ENCODE data around the gene FNIP2.
"Not testable (repeated sequence)": the region's sequence is repeated elsewhere in the genome, so short reads cannot be mapped to it uniquely, and the experiment has no call there.

Gene FNIP2

GRCh38 chr4:158788516-158788915, 19.7 kb downstream of the FNIP2 start:
- TF ChIP-seq, protein P1, sequence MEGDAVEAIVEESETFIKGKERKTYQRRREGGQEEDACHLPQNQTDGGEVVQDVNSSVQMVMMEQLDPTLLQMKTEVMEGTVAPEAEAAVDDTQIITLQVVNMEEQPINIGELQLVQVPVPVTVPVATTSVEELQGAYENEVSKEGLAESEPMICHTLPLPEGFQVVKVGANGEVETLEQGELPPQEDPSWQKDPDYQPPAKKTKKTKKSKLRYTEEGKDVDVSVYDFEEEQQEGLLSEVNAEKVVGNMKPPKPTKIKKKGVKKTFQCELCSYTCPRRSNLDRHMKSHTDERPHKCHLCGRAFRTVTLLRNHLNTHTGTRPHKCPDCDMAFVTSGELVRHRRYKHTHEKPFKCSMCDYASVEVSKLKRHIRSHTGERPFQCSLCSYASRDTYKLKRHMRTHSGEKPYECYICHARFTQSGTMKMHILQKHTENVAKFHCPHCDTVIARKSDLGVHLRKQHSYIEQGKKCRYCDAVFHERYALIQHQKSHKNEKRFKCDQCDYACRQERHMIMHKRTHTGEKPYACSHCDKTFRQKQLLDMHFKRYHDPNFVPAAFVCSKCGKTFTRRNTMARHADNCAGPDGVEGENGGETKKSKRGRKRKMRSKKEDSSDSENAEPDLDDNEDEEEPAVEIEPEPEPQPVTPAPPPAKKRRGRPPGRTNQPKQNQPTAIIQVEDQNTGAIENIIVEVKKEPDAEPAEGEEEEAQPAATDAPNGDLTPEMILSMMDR (IDR thresholded peaks at IDR 0.05; ENCODE audit: control insufficient read depth, extremely low read depth, insufficient read depth): no peak
- no peak for DNase-seq (ENCODE audit: low read depth)
- no peak overlapping the region for H3K4me3 ChIP-seq (ENCODE audit: low read depth, low read length)

DNA sequence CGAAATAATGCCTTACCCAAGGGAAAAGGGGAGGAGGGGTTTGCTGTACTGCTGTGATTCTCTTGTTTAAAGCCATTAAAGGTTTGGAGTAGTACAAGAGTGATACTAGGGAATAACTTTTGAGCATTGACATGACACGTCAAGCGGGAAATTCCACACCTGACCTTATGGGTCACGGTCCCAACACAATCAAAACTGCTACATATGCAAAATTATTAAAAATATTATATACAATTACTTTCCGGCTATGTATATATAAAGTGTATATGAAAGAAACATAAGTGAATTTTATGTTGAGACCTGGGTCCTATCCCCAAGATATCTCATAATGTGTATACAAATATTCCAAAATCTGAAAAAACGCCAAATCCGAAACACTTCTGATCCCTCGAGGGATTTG, 21.0 kb downstream of the FNIP2 start:
- TF ChIP-seq, protein P1 (IDR thresholded peaks at IDR 0.05; ENCODE audit: control insufficient read depth, extremely low read depth, insufficient read depth): no peak
- H3K4me3 ChIP-seq (ENCODE audit: low read depth, low read length): no peak overlapping the region
- DNase-seq (ENCODE audit: low read depth): no peak

DNA sequence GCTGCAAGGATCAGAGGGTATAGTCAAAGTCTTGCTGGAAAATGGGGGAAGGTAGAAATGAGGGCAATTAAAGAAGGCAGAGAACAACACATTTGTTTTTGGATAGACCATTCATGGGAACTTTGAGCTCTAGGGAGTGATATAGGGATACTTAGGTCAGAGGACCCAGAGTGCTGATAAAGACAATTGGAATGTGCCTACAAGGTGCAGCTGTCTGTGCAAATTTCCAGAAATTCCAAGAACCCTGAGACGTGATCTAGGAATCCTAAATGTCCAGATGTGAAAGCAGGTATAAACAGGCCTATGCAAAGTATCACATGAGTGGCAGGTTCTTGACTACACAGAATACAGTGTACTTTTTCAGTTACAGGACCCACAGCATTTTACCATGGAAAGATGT, 24.2 kb downstream of the FNIP2 start:
- no peak overlapping the region for H3K4me3 ChIP-seq (ENCODE audit: low read depth, low read length)
- TF ChIP-seq, protein P1 (IDR thresholded peaks at IDR 0.05; ENCODE audit: control insufficient read depth, extremely low read depth, insufficient read depth): no peak
- no peak for DNase-seq (ENCODE audit: low read depth)

GRCh38 chr4:158793430-158793829, 24.6 kb downstream of the FNIP2 start:
- H3K4me3 ChIP-seq (ENCODE audit: low read depth, low read length); DNase-seq (ENCODE audit: low read depth): not testable (repeated sequence)

- TF ChIP-seq, protein P1 (IDR thresholded peaks at IDR 0.05; ENCODE audit: control insufficient read depth, extremely low read depth, insufficient read depth): no peak
- peak; percentile 94 for DNase-seq (ENCODE audit: low read depth)
- no peak overlapping the region for H3K4me3 ChIP-seq (ENCODE audit: low read depth, low read length)
Observed at GRCh38 chr4:158796370-158797140, 27.7 kb downstream of the FNIP2 start.

GRCh38 chr4:158798062-158798461, 29.2 kb downstream of the FNIP2 start:
- no peak for DNase-seq (ENCODE audit: low read depth)
- TF ChIP-seq, protein P1 (IDR thresholded peaks at IDR 0.05; ENCODE audit: control insufficient read depth, extremely low read depth, insufficient read depth): no peak
- H3K4me3 ChIP-seq (ENCODE audit: low read depth, low read length): no peak overlapping the region

DNA sequence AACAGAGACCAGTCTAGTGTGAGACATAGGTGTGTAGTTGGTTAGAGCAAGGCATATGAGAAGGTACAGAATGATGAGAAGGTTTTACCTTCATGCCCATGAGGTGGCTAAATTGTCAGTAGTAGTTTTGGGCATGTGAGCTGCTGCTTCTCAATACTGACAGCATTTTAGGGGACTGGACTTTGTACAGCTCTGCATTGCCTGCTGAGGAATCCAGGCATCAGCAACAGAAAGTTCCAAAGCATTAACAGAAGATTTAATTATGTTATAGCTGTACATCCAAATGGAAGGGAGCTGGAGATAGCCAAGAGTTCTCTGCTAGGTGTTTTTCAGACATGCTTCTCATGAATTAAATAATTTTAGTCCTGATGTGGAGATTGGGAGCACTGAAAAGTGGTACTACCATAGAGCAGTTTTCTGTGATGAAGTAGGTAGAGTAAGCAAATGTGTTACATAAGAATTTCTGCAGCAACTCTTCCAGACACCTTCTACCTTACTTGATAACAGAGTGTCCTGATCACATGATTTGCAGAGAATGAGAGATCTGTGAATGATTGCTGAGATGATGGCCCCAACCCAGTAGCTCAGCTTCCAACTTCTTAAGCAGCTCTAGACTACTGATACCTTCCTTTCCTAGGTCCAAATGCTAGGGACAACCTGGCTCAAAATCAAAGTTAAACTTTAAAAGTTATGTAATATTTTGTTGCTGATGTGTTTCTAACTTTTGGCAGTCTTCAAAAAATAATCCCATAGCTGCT, 30.4 kb downstream of the FNIP2 start:
- TF ChIP-seq, protein P1 (IDR thresholded peaks at IDR 0.05; ENCODE audit: control insufficient read depth, extremely low read depth, insufficient read depth): no peak
- no peak for DNase-seq (ENCODE audit: low read depth)
- H3K4me3 ChIP-seq (ENCODE audit: low read depth, low read length): no peak overlapping the region

Measured in LNCaP clone FGC (cell line).